Liver (tissue), 9 donors: ENCODE results near the gene DEPDC5. TPM values are rescaled to one million over a fixed set of nuclear protein-coding genes. Genes with fewer than 3 reads are reported as not detected.

Source experiments
- DNase-seq: peaks from one replicate; pipeline ENCODE4 v3.0.0-alpha.2; 2017; ENCODE audit warnings: low spot score
- H3K27ac ChIP-seq, 2 donors: one replicate each; pipeline ENCODE4 v1.7.0; 2013; ENCODE audit warnings: inconsistent platforms in 2 of 2, low read length in 2 of 2, control low read depth in 1 of 2, low read depth in 1 of 2, mild to moderate bottlenecking in 1 of 2
- H3K27me3 ChIP-seq, 4 donors: one replicate each; pipeline versions ENCODE4 v1.6.1 to v1.7.0; 2013; ENCODE audit warnings: low read length in 3 of 4, inconsistent platforms in 1 of 4, mild to moderate bottlenecking in 1 of 4, moderate library complexity in 1 of 4; ENCODE audit not compliant: control insufficient read depth in 4 of 4, insufficient read depth in 4 of 4
- H3K36me3 ChIP-seq, 4 donors: one replicate each; pipeline versions ENCODE4 v1.6.1 to v1.7.0; 2013; ENCODE audit warnings: low read length in 3 of 4, mild to moderate bottlenecking in 3 of 4, low read depth in 1 of 4, moderate library complexity in 1 of 4; ENCODE audit not compliant: control insufficient read depth in 4 of 4, insufficient read depth in 3 of 4
- H3K4me1 ChIP-seq, 4 donors: one replicate each; pipeline versions ENCODE4 v1.6.1 to v1.7.0; 2013; ENCODE audit warnings: low read length in 3 of 4, mild to moderate bottlenecking in 3 of 4, moderate library complexity in 1 of 4; ENCODE audit not compliant: control insufficient read depth in 4 of 4, insufficient read depth in 4 of 4
- H3K4me3 ChIP-seq, 3 donors: one replicate each; pipeline versions ENCODE4 v1.6.1 to v1.7.0; 2013; ENCODE audit warnings: low read length in 3 of 3, control low read depth in 1 of 3, low read depth in 1 of 3, mild to moderate bottlenecking in 1 of 3
- H3K9ac ChIP-seq, 2 donors: one replicate each; pipeline ENCODE4 v1.7.0; 2013; ENCODE audit warnings: low read length in 2 of 2, mild to moderate bottlenecking in 2 of 2, moderate library complexity in 2 of 2, control low read depth in 1 of 2, low read depth in 1 of 2
- H3K9me3 ChIP-seq, 4 donors: one replicate each; pipeline versions ENCODE4 v1.6.1 to v1.7.0; 2013; ENCODE audit warnings: low read length in 3 of 4; ENCODE audit not compliant: control insufficient read depth in 4 of 4
- EGR1 ChIP-seq, 2 donors: IDR thresholded peaks; 2 replicates each; pipeline ENCODE4 v1.6.1; 2016 to 2018; ENCODE audit warnings: antibody characterized with exemption in 2 of 2, low read depth in 2 of 2
- FOXA2 ChIP-seq: IDR thresholded peaks from 2 replicates; pipeline ENCODE4 v1.6.1; 2016; ENCODE audit warnings: antibody characterized with exemption
- GABPA ChIP-seq, 2 donors: IDR thresholded peaks in 1 of 2; conservative IDR thresholded peaks in 1 of 2; 2 replicates each; pipeline ENCODE4 v1.6.1; 2016; ENCODE audit warnings: antibody characterized with exemption in 2 of 2, mild to moderate bottlenecking in 1 of 2, moderate library complexity in 1 of 2
- HNF4A ChIP-seq, 2 donors: conservative IDR thresholded peaks; 2 replicates each; pipeline ENCODE4 v1.6.1; 2016; ENCODE audit warnings: antibody characterized with exemption in 2 of 2, mild to moderate bottlenecking in 2 of 2
- HNF4G ChIP-seq: IDR thresholded peaks from 2 replicates; pipeline ENCODE4 v1.6.1; 2016; ENCODE audit warnings: antibody characterized with exemption
- JUND ChIP-seq, 2 donors: IDR thresholded peaks; 2 replicates each; pipeline ENCODE4 v1.6.1; 2016; ENCODE audit warnings: antibody characterized with exemption in 2 of 2
- NR2F2 ChIP-seq: IDR thresholded peaks from 2 replicates; pipeline ENCODE4 v1.6.1; 2016; ENCODE audit warnings: antibody characterized with exemption
- RAD21 ChIP-seq, 2 donors: IDR thresholded peaks; 2 replicates each; pipeline ENCODE4 v1.6.1; 2016; ENCODE audit warnings: antibody characterized with exemption in 2 of 2, mild to moderate bottlenecking in 2 of 2
- RXRA ChIP-seq, 2 donors: IDR thresholded peaks; 2 replicates each; pipeline ENCODE4 v1.6.1; 2017 to 2018; ENCODE audit warnings: antibody characterized with exemption in 2 of 2, mild to moderate bottlenecking in 1 of 2
- TAF1 ChIP-seq: conservative IDR thresholded peaks from 2 replicates; pipeline ENCODE4 v1.6.1; 2016; ENCODE audit warnings: antibody characterized with exemption, mild to moderate bottlenecking
- YY1 ChIP-seq: IDR thresholded peaks from 2 replicates; pipeline ENCODE4 v1.6.1; 2016; ENCODE audit warnings: antibody characterized with exemption, mild to moderate bottlenecking
- WGBS: extraction: QIAGEN DNeasy Blood & Tissue Kit; methylation state at CpG from one replicate; pipeline ENCODE4 v1.1.7; 2013; 5-methylcytosine and 5-hydroxymethylcytosine counted together
- polyA plus RNA-seq, 2 donors: library from polyadenylated mRNA; stranded (reverse) in 1 of 2; unstranded in 1 of 2; fragments of 200-250 nt in 1 of 2; fragments of >200 nt in 1 of 2; fragmentation: Nextera tagmentation in 1 of 2; extraction: Ambion mirVana in 1 of 2; gene quantifications; one replicate each; pipeline versions ENCODE4 v1.2.1 to v1.2.3, GENCODE V29; 2013 to 2015
- total RNA-seq, 2 donors: library from RNA; depleted of rRNA; stranded (reverse); fragments of >200 nt; gene quantifications; one replicate each; pipeline ENCODE4 v1.2.3, GENCODE V29; 2014
- TF ChIP-seq, protein P1 (sequence below): IDR thresholded peaks from 2 replicates; pipeline ENCODE4 v1.6.1; 2016; ENCODE audit warnings: antibody characterized with exemption
- TF ChIP-seq, protein P2 (sequence below): IDR thresholded peaks from 2 replicates; pipeline ENCODE4 v1.6.1; 2016; ENCODE audit warnings: antibody characterized with exemption
- TF ChIP-seq, protein P3 (sequence below): fragments of 150-350 bp; IDR thresholded peaks from 2 replicates; pipeline ENCODE4 v1.5.1; 2017; ENCODE audit warnings: improper control_type of control experiment, low read depth, low read length; ENCODE audit not compliant: missing input control
- TF ChIP-seq, protein P4 (sequence below): IDR thresholded peaks from 2 replicates; pipeline ENCODE4 v1.6.1; 2016; ENCODE audit warnings: antibody characterized with exemption
- donor health status: healthy.
- donor health status: healthy.
- donor health status: healthy.
- donor health status: healthy.
- donor health status: healthy.

The DEPDC5 gene
- total and polyA plus RNA-seq, 4 donors, result 5.5 to 19.4 (median 12.6) TPM

DNA sequence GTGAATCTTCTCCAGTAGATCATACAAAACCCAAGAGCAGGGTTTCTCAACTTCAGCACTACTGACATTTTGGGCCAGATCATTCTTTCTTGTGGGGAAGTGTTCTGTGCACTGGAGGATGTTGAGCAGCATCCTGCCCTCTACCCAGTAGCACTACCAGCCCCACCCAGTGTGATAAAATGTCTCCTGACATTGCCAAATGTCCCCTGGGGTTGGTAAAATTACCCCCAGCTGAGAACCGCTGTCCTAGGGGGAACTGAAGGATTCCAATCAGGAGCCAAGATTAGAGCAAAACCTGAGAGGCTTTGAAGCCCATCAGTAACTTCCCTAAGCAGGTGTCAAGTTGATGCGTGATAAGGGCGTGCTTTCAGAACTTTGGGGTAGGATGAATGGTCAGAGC, 129.2 kb downstream of the DEPDC5 start:
- H3K9me3 ChIP-seq, result no peaks in the 10 kb centered on the region
- no peak overlapping the region for H3K9ac ChIP-seq
- H3K4me3 ChIP-seq, result no peak overlapping the region
- WGBS, result 93% methylated on average over 3 of the region's 3 CpGs
- H3K27ac ChIP-seq, result no peak overlapping the region
- H3K36me3 ChIP-seq, result peaks cover 0 to 50% (median 29%) of the 10 kb centered on the region in 4 donors
- H3K4me1 ChIP-seq, result no peaks in the 10 kb centered on the region
- H3K27me3 ChIP-seq, result no peaks in the 10 kb centered on the region
- no peak for DNase-seq
- TF ChIP-seq EGR1 (IDR thresholded peaks at IDR 0.05; ENCODE audit: low read depth in 2 of 2) (no peak), HNF4A (conservative IDR thresholded peaks at IDR 0.05) (no peak), YY1 (no peak), RXRA (IDR thresholded peaks at IDR 0.05) (no peak), RAD21 (IDR thresholded peaks at IDR 0.05) (no peak), FOXA2 (no peak), JUND (IDR thresholded peaks at IDR 0.05) (no peak)
- TF ChIP-seq, protein P1, sequence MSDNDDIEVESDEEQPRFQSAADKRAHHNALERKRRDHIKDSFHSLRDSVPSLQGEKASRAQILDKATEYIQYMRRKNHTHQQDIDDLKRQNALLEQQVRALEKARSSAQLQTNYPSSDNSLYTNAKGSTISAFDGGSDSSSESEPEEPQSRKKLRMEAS, result no peak
- TF ChIP-seq, protein P2, sequence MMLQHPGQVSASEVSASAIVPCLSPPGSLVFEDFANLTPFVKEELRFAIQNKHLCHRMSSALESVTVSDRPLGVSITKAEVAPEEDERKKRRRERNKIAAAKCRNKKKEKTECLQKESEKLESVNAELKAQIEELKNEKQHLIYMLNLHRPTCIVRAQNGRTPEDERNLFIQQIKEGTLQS, result no peak

DNA sequence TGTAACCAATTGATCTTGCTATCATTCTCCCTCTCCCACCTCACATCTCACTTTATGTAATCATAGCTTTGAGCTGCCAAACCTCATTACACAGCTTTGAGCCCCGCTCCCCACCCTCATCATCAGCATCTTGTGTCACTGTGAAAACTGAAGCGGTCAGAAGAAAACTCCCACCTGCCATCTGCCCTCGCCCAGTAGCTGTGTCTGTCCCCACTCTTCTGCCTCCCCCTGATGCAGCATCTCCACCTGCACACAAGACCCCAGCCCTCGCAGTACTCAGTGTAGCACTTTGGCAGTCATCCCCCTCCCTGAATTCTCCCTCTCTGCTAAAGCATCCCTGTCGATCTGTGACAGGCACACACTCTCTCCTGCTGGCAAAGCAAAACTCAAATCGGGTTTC, 130.2 kb downstream of the DEPDC5 start:
- no peaks in the 10 kb centered on the region for H3K9me3 ChIP-seq
- H3K27ac ChIP-seq, result no peak overlapping the region
- H3K4me3 ChIP-seq, result no peak overlapping the region
- peaks cover 0 to 44% (median 26%) of the 10 kb centered on the region in 4 donors for H3K36me3 ChIP-seq
- H3K27me3 ChIP-seq, result no peaks in the 10 kb centered on the region
- no peak overlapping the region for H3K9ac ChIP-seq
- 94% methylated on average over 6 of the region's 6 CpGs for WGBS
- H3K4me1 ChIP-seq, result no peaks in the 10 kb centered on the region
- no peak for DNase-seq
- TF ChIP-seq, protein P3, sequence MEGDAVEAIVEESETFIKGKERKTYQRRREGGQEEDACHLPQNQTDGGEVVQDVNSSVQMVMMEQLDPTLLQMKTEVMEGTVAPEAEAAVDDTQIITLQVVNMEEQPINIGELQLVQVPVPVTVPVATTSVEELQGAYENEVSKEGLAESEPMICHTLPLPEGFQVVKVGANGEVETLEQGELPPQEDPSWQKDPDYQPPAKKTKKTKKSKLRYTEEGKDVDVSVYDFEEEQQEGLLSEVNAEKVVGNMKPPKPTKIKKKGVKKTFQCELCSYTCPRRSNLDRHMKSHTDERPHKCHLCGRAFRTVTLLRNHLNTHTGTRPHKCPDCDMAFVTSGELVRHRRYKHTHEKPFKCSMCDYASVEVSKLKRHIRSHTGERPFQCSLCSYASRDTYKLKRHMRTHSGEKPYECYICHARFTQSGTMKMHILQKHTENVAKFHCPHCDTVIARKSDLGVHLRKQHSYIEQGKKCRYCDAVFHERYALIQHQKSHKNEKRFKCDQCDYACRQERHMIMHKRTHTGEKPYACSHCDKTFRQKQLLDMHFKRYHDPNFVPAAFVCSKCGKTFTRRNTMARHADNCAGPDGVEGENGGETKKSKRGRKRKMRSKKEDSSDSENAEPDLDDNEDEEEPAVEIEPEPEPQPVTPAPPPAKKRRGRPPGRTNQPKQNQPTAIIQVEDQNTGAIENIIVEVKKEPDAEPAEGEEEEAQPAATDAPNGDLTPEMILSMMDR, result no peak
- TF ChIP-seq TAF1 (no peak), NR2F2 (no peak), HNF4A (conservative IDR thresholded peaks at IDR 0.05) (no peak), GABPA (IDR thresholded peaks at IDR 0.05 in 1 of 2, conservative IDR thresholded peaks at IDR 0.05 in 1 of 2) (no peak), RAD21 (IDR thresholded peaks at IDR 0.05) (no peak), HNF4G (no peak)
- TF ChIP-seq, protein P1, result no peak
- TF ChIP-seq, protein P4, sequence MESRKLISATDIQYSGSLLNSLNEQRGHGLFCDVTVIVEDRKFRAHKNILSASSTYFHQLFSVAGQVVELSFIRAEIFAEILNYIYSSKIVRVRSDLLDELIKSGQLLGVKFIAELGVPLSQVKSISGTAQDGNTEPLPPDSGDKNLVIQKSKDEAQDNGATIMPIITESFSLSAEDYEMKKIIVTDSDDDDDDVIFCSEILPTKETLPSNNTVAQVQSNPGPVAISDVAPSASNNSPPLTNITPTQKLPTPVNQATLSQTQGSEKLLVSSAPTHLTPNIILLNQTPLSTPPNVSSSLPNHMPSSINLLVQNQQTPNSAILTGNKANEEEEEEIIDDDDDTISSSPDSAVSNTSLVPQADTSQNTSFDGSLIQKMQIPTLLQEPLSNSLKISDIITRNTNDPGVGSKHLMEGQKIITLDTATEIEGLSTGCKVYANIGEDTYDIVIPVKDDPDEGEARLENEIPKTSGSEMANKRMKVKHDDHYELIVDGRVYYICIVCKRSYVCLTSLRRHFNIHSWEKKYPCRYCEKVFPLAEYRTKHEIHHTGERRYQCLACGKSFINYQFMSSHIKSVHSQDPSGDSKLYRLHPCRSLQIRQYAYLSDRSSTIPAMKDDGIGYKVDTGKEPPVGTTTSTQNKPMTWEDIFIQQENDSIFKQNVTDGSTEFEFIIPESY, result no peak
